Measurements from ENCODE around the gene BUB1B.
"Not testable (repeated sequence)": the region's sequence is repeated elsewhere in the genome, so short reads cannot be mapped to it uniquely, and the experiment has no call there.

BUB1B gene, protein sequence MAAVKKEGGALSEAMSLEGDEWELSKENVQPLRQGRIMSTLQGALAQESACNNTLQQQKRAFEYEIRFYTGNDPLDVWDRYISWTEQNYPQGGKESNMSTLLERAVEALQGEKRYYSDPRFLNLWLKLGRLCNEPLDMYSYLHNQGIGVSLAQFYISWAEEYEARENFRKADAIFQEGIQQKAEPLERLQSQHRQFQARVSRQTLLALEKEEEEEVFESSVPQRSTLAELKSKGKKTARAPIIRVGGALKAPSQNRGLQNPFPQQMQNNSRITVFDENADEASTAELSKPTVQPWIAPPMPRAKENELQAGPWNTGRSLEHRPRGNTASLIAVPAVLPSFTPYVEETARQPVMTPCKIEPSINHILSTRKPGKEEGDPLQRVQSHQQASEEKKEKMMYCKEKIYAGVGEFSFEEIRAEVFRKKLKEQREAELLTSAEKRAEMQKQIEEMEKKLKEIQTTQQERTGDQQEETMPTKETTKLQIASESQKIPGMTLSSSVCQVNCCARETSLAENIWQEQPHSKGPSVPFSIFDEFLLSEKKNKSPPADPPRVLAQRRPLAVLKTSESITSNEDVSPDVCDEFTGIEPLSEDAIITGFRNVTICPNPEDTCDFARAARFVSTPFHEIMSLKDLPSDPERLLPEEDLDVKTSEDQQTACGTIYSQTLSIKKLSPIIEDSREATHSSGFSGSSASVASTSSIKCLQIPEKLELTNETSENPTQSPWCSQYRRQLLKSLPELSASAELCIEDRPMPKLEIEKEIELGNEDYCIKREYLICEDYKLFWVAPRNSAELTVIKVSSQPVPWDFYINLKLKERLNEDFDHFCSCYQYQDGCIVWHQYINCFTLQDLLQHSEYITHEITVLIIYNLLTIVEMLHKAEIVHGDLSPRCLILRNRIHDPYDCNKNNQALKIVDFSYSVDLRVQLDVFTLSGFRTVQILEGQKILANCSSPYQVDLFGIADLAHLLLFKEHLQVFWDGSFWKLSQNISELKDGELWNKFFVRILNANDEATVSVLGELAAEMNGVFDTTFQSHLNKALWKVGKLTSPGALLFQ

DNA sequence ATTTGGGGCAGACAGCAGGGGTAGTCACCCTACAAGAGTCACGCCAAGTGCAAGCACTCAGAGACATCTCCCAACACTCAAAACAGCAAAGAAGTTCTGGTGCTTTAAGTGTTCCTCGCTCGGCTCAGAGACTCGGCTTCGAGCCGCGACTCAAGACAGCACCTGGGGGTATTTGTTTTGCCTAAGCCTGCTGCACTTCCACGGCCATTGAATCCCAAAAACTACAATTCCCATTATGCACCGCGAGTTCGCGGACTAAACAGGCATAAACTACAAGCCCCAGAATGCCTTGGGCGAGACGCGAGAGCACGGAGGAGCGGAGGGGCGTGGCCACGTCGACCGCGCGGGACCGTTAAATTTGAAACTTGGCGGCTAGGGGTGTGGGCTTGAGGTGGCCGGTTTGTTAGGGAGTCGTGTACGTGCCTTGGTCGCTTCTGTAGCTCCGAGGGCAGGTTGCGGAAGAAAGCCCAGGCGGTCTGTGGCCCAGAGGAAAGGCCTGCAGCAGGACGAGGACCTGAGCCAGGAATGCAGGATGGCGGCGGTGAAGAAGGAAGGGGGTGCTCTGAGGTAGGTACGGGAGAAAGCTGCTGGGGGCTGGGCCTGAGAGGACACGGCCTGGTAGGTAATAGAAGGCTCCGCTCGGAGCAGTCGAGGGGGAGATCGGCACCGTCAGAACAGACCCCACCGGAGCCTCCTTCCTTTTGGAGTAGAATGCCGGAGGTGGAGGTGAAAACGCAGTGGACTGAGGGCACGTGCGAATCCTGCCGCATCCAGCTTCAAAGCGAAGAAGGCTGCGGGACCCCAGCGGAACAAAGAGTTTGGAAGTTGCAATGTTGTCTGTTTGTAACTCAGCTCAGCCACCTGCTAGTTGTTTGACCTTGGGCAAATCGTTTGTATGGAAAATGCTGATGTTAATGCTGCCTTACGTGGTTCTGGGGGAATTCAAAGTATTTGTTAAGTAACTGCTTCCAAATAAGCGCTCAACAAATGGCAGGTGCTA is at the start of gene BUB1B:
BUB1B (plus strand) TSS at position 381 of the 1,000 bp plus-strand sequence; CDS start at position 533, 152 bp downstream.
- peak; percentile 89 for DNase-seq

DNA sequence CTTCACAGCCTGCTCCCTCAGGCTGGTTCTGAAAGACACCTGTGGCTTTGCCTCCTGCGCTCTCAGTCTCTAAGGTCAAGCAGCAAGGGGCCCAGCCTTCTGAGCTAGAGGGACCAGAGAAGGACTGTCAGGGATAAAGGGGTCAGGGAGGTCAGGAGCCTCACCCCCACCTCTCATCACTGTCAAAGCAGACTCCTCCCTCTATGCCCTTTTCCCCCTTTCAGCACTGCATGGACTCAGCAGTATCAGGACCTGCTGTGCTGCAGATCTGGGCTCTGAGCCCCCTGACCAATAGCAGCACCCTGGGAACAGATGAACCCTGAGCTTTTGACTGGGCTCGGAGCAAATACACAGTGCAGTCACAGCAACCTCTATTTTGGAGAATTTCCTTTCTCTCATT is 49.0 kb upstream of the BUB1B start:
- DNase-seq, result no peak

DNA sequence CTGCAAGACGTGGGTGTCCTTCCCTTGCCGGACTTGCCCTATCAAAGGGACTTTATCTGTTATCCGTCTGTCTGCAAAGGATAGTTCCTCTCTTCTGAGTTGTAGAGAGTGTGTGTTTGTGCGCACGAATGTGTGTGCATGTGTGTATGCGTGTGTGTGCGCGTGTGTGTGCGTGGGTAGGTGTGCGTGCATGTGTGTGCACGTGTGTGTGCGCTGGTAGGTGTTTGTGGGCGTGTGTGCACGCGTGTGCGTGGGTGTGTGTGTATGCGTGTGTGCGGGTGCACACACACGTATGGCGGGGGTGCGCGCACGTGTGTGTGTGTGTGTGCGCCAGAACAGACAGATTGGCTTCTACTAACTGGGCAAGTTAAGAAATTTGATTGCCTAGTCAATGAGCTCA is 48.1 kb upstream of the BUB1B start:
- DNase-seq, result no peak

DNA sequence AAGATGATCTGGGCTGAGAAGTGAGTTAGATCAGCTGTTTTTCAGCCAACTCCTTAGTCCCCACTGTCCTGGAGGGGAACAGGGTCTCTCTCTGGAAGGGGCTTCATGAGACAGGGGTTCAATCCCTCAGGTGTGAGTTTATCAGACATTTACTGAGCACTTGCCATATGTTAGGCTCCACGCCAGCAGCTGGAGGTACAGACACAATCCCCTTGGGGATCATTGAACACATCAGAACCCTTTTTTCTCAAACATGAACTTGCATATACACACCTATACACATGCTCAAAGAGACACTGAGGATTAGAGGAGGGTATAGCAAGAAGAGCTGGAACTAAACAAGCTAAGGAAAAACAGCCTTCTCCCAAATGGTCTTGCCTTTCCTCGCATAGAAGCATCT is 46.7 kb upstream of the BUB1B start:
- DNase-seq, result no peak

DNA sequence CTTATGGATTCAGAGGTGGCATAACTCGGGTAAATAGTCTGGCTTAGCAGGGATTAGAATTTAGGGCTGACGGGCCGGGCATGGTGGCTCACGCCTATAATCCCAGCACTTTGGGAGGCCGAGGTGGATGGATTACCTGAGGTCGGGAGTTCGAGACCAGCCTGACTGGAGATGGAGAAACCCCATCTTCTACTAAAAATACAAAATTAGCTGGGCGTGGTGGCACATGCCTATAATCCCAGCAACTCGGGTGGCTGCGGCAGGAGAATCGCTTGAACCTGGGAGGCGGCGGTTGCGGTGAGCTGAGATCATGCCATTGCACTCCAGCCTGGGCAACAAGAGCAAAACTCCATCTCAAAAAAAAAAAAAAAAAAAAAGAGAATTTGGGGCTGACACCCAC is 45.8 kb upstream of the BUB1B start:
- not testable (repeated sequence) for DNase-seq

DNA sequence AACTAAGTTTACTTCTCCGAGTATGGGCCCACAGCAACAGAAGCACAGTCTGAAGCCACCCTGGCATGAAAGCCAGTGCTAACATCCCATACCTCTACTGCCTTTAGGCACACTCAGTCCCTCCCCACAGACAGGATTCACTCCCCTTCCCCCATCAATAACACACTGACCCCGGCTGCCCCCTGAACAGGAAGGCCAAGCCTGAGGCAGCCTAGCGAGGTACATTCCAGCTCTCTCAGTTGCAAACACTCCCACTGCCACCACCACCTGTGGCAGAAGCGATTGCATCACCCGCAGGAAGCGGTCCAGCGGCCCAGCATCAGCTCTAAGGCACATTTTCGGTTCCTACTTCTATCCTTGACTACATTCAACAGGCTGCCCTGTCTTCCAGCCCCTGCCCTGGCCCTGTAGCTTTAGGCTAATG is 45.2 kb upstream of the BUB1B start:
- DNase-seq, result no peak

DNA sequence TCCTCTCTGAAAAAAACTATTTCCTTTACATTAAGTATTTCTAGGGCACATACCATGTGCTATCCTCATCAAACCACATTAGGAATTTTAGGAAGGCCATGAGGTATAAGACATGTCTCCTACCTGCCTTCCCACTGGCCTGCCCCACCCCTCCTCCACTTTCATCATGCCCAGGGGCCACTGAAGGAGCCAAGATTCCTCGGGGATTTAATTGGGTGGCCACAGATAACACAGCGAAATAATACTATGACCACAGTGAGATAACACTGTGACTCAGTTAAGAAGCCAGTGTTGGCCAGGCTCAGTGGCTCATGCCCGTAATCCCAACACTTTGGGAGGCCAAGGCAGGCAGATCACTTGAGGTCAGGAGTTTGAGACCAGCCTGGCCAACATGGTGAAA is 42.4 kb upstream of the BUB1B start:
- DNase-seq, result no peak

DNA sequence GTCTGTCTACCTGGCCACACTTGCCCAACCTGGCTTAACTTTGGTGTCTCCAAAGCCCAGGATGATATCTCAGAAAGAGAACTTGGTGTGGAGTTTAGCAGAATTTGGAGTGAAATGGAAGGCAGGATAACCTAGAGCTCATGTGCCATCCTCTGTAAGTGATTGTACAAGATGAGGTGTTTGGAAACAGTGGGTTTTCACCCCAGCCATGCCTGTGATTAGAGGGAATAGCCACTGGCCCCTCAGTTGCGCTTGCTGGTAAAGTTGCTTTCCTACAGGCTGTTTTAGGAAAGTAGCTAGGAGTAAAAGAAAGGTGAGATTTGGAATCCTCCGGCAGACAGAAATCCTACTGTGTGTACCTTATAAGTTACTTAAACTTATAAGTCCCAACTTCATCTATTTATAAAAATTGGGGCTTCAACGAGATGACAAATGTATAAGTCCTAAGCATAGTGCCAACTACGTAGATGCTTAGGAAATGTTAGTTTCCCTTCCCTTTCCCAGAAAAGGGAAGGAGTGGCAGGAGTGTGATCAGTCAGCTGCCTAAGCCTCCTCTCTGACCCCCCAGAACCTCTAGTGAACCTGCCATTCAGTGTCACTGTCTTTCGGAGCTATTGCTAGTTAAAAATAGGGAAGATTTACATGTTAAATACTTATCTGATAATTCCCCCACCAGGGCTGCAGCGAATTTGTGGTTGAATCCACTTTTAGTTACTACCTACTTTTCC is 38.8 kb upstream of the BUB1B start:
- no peak for DNase-seq

DNA sequence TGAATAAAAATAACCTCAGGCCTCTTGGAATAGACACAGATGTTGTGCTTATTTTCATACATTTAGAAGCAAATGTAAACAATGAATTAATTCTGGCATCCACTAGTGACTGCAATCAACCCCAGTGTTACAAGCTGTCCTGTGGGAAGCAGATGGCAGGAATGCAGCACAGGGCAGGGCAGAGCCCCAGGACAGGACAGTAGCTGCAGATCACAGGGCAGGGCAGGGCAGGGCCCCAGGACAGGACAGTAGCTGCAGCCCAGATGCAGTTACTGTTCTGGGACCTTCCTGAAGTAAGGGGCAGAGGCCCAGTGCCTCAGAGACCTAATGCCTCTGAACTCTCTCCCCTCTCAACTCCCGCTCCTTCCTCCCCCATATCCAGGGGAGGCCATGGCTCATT is 37.9 kb upstream of the BUB1B start:
- not testable (repeated sequence) for DNase-seq

DNA sequence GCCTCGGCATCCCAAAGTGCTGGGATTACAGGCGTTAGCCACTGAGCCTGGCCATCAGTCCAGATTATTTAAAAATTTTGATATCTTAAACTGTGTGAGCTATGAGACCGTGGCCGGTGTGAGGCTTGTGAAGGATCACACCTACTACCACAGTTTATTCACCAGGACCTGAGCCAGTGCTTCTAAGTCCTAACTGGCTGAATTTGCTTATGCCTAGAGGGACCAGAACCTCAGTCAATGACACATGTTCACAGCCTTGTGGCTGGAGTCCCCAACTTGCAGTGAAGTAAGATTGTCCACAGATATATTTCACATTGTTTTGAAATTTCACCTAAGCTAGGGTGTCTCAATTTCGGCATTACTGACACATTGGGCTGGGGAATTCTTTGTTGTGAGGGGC is 37.0 kb upstream of the BUB1B start:
- not testable (repeated sequence) for DNase-seq

DNA sequence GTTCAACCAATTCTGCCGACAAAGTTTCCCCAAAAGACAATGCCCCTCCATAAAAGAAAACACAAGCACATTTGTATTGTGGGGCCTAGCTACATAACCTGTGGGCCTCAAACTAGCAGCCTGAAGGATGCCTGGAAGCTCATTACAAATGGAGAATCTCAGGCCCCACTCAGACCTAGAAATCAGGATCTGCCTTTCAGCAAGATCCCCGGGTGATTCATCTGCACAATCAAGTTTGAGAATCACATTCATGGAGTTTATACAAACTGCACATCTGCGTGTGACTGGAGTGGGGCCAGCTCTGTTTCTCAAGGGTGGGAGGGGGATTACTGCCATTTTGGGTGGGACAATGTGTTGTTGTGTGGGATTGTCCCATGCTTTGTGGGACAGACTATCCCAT is 36.5 kb upstream of the BUB1B start:
- not testable (repeated sequence) for DNase-seq

DNA sequence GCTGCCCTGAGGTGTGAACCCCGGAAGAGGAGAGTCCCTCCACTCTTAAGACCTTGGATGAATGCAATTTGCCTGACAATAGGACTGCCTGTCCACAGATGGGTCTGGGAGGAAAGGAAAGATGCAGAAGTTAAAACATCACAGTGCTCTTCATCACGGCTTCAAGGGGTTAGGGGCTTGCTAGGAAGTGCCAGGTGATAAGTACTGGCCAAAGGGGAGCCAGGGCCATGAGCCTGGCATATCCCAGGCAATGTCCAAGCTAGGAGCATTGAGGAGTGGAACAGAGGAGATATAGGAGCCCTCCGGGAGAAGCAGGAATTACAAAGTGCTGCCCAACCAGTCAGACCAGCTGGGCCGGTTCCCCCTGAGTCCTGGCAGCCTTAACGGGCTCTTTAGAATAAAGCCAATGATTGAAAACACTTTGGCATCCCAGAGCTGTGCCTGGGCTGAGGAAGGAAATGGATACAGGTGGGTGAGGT is 36.0 kb upstream of the BUB1B start:
- DNase-seq, result not testable (repeated sequence)

DNA sequence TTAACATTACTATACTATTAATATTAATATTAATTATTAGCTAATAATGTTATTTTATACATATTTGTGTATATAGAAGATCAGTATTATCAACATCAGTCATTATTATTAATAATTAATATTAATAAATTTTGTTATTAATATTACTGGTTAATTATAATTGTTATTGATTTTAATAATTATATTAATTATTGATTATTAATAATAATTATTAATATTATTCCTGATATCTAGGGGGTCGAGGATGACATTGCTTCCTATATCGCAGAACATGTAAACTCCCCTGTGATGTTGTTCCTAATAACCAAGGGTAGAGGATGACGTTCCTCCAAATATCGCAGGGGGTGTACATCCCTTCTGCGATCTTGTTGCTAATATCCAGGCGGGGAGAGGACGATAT is 34.9 kb upstream of the BUB1B start:
- no peak for DNase-seq

DNA sequence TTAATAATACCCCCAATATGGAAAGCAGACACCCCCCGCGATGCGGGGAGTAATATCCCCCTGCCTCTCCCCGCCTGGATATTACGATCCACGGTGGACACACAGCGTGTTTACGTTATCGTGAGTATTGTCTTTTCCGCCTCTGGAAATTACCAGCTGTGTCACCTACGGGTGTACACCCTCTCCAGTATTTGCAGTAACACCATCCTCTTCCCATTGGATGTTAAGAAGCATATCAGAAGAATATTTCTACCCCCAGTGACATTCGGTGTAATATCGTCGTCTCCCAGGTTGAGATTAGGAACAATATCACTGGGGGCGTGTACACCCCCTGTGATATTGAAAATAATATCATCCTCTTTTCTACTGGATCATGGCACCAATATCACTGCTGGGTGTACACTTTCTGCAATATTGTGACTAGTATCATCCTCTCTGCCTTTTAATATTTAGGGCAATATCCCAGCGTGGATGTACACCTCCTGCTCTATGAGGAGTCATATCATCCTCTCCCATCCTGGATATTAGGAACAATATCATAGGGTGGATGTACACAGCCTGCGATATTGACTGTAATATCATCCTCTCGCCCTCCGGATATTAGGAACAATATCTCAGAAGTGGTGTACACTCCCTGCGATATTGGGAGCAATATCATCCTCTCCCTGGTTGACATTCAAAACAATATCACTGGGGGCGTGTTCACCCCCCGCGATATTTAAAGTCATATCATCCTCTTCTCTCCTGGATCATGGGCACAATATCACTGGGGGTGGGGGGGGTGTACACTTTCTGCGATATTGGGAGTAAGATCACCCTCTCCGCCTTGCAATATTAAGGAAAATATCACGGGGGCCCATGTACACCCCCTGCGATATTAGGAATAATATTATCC is 31.9 kb upstream of the BUB1B start:
- DNase-seq, result no peak

DNA sequence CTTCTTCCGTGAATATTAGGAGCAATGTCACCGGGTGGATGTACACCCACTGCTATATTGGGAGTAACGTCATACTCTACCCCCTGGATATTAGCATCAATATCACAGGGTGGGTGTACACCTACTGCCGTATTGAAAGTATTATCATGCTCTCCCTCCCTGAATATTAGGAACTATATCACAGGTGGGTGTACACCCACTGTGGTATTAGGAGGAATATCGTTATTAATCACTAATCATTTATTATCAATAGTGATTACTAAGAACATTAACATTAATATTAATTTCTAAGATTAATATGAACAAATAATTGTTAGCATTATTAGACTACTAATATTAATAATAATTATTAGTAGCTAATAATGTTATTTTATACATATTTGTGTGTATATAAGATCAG is 30.8 kb upstream of the BUB1B start:
- no peak for DNase-seq

DNA sequence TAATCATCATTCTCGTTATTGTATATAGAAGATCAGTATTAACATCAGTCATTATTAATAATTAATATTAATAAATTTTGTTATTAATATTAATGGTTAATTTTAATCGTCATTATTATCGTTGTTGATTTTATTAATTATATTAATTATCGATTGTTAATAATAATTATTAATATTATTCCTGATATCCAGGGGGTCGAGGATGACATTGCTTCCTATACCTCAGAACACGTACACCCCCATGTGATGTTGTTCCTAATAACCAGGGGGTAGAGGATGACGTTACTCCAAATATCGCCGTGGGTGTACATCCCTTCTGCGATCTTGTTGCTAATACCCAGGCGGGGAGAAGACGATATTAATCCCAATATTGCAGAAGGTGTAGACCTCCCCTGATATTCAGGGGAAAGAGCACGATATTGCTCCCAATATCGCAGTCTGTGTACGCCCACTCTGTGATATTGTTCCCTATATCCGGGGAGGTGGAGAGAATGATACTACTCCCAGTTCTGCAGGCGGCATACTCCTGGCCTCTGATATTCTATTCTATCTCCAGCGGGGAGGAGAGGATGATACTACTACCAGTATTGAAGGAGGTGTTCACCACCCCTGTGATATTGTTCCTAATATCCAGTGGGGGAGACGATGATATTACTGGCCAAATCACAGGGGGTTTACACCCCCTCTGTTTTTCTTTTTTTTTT is 29.9 kb upstream of the BUB1B start:
- no peak for DNase-seq

DNA sequence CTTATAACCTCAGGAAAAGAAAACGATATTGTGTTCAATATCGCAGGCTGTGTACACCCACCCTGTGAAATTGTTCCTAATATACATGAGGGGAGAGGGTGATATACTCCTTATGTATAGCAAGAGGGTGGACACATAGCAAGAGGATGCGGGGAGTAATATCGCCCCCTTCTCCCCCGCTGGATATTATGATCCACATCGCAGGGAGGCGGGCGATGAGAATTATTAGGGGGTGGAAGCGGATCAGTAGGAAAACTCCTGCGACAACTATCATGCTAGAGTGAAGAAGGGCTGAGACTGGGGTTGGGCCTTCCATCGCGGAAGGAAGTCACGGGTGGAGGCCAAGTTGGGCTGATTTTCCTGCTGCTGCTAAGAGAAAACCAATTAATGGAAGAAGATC is 27.3 kb upstream of the BUB1B start:
- no peak for DNase-seq

DNA sequence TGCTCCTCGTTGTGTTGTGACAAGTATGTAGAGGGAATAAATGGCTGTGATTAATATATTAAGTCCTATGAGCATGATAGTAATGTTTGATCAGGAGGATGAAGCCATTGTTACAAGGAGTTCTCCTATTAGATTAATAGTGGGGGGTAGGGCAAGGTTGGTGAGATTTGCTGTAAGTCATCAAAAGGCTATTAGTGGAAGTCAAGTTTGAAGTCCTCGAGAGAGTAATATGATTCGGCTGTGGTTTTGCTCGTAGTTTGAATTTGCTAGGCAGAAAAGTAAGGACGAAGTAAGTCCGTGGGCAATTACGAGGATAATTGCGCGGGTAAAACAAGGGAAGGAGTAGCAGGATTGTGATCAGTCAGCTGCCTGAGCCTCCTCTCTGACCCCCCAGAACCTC is 26.0 kb upstream of the BUB1B start:
- DNase-seq, result no peak

DNA sequence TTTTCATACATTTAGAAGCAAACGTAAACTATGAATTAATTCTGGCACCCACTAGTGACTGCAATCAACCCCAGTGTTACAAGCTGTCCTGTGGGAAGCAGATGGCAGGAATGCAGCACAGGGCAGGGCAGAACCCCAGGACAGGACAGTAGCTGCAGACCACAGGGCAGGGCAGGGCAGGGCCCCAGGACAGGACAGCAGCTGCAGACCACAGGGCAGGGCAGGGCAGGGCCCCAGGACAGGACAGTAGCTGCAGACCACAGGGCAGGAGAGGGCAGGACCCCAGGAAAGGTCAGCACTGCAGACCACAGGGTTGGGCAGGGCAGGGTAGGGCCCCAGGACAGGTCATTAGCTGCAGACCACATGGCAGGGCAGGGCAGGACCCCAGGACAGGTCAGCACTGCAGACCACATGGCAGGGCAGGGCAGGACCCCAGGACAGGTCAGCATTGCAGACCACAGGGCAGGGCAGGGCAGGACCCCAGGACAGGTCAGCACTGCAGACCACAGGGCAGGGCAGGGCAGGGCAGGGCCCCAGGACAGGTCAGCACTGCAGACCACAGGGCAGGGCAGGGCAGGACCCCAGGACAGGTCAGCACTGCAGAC is 24.9 kb upstream of the BUB1B start:
- not testable (repeated sequence) for DNase-seq

Data from stimulated activated CD4-positive, alpha-beta T cell treated with anti-CD3 and anti-CD28 coated beads, Interleukin-12 subunit alpha, Interleukin-12 subunit beta, amount 100 ng/mL, for 4 hours (primary cell).